ENCODE data around the gene POU2F3.

The POU2F3 gene

GRCh38 chr11:120285256-120285655, 45.3 kb downstream of the POU2F3 start:
- no peak for DNase-seq

DNA sequence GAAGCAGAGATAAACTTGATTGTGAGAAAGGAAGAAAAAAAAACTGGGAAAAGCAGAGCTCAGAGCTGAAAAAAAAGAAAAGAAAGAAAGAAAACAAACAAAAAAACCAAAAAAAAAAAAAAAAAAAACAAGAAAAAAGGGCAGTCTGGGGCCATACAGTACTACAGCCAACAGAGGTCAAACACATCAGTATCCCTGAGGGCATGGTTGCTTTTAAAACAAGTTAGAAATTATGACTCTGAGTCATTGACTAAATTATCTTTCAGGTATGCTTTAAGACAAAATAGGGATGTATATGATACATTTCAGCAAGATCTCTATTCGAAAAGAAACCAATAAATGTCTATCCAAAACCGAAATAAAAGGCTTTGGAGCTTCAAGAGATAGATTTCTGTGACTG, 48.1 kb downstream of the POU2F3 start:
- no peak for DNase-seq

DNA sequence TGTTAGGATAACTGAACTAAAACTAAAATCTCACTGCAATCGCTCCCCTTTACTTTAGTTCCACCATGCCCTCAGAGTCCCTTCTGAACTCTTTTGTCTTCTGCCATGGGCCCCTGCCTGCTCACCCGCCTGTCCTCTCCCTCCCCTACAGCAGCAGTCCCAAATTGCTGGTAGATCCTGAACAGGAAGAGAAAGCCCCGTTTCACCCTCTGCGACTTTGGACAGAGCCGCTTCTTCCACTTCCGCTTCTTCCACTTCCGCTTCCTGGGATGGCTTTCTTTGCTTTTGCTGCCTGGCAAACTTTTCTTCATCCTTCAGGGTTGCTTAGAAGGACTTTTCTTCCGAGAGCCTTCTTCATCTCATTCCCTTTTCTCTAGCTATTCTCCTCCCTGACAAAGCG, 49.5 kb downstream of the POU2F3 start:
- no peak for DNase-seq

GRCh38 chr11:120290956-120291355, 51.0 kb downstream of the POU2F3 start:
- no peak for DNase-seq

DNA sequence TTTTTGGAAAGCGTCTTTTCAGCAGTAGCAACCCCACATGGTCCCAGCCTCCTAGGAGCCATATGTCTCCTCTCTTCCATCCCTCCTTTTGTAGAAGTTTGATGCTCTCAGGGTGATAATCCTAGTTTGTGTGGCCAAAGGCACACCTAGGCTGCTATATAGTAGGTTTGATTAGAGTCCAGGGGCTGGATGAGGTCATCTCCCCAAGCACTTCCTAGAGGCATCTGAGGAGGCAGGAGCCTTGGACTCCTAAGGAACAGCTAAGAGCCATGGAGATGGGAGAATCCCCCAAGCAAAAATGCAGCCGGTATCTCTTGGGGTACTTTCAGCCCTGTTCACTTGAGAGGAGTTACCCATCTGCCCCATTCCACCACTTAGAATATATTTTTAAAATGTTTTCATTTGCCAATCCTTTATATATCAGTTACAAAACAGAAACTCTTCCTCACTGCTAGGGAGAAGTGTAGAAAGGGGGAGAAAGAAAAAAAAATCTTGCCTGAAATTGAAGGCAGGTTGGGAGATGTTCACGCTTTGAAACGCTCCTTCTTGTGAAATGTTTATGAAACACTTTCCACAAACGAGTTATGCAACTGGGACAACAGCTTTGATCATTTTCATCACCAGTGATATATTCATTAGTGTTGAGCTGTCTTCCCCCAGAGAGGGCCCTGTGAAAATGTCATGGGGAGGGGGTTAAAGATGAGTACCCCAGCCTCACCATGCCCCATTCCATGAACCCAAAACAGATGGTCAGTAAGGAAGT, 53.3 kb downstream of the POU2F3 start:
- DNase-seq = no peak

- DNase-seq = no peak
These were observed 54.2 kb downstream of the POU2F3 start for GRCh38 chr11:120294096-120294495.

- DNase-seq = no peak
These were observed 55.2 kb downstream of the POU2F3 start for GRCh38 chr11:120295099-120295498.

DNA sequence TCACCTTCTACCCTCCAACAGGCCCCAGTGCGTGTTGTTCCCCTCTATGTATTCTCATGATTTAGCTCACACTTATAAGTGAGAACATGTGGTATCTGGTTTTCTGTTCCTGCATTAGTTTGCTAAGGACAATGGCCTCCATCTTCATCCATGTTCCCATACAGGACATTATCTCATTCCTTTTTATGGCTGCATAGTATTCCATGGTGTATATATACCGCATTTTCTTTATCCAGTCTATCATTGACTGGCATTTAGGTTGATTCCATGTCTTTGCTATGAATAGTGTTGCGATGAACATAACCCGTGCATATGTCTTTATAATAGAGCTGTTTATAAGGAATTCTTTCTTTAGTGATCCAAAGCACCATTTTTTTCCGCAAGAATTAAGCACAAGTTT, 56.6 kb downstream of the POU2F3 start:
- DNase-seq = no peak

- DNase-seq = no peak
These were observed 58.5 kb downstream of the POU2F3 start for GRCh38 chr11:120298461-120298860.

- DNase-seq = no peak
These were observed 62.3 kb downstream of the POU2F3 start for GRCh38 chr11:120302001-120302805.

- peak; percentile 7 to 20 for DNase-seq
These were observed 63.2 kb downstream of the POU2F3 start for GRCh38 chr11:120303004-120303637.

GRCh38 chr11:120304526-120304925, 64.6 kb downstream of the POU2F3 start:
- no peak for DNase-seq

GRCh38 chr11:120305286-120305685, 65.3 kb downstream of the POU2F3 start:
- no peak for DNase-seq

- DNase-seq = no peak
These were observed 66.7 kb downstream of the POU2F3 start for GRCh38 chr11:120306519-120307242.

- DNase-seq = no peak
These were observed 67.5 kb downstream of the POU2F3 start for GRCh38 chr11:120307476-120307875.

- DNase-seq = peak in 1 of 2 donors; percentile 18
These were observed 68.1 kb downstream of the POU2F3 start for GRCh38 chr11:120308081-120308480.

DNA sequence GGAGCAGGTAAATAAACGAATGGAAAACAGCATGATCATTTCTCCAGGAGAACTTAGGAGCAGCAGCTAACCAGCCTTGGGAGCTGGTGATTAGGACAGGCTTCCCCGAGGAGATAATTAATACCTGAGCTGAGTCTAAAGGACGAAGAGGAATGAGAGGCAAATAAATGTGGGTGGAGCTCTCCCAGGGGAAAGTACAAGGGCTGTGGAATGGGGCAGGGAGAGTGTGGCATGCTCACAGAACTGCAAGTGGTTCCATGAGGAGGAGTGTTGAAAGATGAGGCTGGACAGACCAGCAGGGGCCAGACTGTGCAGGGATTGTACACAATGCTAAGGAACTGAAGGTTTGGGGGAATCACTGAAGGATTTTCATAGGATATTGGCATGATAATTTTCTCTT, 70.9 kb downstream of the POU2F3 start:
- DNase-seq = no peak

DNA sequence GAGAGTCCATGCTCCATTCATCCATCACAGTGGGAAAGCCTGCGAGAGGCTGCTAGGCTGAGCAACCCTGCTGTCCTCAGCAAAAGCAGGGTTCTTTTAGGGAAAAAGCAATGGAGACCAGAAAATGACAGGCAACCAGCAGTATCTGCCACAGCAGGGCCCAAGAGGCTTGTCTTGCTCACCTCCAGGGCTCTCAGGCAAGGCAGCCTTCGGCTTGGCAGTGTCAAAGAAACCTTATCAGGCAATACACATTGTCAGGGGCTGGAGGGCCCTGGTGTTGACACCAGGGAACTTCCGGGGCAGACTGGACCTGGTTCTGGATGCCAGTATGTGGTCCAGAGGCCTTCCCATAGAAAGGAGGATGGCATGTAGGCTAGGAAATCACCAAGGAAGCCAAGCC, 74.9 kb downstream of the POU2F3 start:
- no peak for DNase-seq

DNA sequence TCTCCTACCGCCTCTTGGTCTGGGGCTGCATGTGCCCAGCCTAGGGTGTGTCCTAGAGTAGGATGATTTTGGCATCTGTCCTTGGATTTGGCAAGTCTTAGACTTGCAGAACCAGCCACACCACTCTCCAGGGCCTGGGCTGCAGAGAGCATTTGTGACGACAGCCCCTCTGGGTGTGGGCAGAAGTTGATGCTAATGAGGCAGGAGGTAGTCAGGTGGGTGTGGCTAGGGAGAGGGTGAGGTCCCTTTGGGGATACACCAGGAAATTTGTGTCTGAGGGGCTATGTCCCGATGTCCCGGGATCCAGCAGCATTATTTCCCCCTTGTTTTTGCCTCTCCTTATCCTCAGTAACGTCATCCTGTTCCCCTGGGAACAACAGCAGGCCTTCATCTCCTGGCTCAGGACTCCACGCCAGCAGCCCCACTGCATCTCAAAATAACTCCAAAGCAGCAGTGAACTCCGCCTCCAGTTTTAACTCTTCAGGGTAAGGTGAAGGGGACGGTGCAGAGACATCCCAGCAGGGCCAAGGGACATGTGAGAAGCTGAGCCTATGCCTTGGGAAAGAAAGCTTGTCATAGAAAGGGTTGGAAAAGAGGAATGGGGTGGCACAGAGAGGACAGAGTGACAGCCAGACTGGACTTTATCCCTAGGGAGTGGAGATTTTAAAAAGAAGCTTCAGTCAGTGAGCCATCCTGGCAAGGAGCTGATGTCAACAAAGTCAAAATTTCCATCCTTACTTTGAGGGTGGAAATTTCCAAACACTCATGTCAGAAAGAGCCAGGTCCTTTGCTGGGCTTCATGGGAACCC, 77.1 kb downstream of the POU2F3 start:
- DNase-seq = no peak

DNA sequence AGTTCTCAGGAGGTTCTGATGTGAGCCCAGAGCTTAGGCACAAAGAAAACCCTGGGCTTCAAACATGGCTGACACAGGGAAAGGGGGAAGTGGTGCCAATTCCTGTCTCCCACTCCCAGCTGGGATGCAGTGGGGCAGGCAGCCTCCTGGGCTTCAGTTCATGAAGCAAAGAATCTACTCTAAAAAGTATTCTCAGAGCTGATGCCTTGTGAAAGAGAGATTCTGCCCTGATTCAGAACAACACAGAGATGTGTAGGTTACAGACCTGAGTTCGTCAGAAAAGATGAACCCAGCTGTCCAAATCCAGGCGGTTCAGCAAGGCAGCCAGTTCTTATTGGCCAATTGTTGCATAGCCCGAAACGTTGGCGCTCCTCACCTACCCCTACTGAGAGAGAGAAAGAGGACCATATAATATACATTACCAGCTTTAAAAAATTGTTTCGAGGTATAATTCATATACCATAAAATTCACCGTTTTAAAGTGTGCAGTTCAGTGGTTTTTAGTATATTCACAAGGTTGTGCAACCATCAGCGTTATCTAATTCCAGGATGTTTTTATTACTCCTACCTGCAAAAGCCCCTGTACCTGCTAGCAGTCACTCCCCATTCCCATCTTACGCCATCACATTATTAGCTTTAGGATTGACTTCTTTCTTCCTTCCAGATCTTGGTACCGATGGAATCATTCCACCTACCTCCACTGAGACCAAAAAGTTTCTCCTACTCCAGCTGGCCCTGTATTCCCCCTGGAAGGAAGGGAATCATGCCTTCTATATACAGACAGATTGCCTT, 77.9 kb downstream of the POU2F3 start:
- DNase-seq = no peak

- DNase-seq = no peak
These were observed 79.0 kb downstream of the POU2F3 start for GRCh38 chr11:120318906-120319305.

All from hippocampal formation (tissue), 2 donors.